HG03571 (cell line): ENCODE results near the gene ELOVL6.

ENCODE experiments used
- ATAC-seq: cut with Tn5 transposase; IDR thresholded peaks from one replicate; pipeline ENCODE4 v1.9.1; 2021; ENCODE audit not compliant: unreplicated experiment

Gene ELOVL6

DNA sequence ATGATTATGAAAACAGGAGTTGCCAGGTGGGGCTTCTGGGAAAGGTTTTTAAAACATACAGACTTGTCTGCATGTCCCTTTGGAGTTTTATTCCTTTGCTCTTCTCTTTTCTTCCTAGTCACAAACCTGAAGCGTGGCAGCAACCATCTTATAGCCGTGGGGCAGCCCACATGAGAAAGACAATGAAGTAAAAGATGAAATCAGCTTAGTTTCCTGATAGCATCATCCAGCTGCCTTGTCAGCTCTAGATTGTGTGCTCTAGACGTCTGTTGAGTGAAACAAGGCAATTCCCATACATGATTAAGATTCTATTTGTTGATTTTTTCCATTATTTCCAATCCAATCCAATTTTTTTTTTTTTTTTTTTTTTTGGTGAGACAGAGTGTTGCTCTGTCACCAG lies 68.9 kb downstream of the ELOVL6 start:
- ATAC-seq = no peak

DNA sequence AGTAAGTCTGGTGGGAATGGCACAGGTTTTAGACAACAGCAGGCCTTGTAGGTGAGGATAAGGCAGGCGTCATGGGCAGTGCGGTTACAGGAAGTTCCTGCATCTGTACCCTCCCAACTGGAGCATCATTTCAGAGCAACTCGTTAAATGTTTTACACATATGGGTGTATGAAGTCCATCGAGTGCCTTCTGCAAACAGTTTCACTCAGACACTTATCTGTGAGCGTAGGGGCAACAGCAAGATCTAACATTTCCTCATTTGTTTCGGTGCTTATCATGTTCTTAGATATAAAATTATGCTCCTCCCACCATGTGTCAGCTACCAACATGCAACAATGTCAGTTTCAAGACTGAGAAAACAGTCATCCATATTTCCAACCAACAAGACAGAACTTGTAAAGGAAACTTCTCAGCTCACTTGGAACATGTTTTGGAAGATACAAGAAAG lies 69.9 kb downstream of the ELOVL6 start:
- no peak for ATAC-seq

DNA sequence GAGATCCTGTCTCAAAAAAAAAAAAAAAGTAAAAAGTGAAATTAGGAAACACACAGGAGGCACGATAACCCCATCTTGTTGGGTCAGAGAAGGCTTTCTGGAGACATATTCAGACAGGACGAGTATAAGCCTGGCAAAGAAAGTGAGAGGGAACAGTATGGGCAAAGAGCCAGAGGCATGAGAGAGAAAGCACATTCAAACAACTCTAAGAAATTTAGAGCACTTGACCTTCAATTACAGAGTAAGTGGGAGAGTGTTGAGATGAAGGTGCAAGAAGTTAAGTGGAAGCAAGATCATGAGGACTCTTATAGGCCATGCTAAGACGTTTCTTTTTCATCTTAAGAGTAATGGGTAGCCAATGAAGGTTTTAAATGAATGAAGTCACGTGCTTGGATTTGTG lies 70.4 kb downstream of the ELOVL6 start:
- no peak for ATAC-seq

DNA sequence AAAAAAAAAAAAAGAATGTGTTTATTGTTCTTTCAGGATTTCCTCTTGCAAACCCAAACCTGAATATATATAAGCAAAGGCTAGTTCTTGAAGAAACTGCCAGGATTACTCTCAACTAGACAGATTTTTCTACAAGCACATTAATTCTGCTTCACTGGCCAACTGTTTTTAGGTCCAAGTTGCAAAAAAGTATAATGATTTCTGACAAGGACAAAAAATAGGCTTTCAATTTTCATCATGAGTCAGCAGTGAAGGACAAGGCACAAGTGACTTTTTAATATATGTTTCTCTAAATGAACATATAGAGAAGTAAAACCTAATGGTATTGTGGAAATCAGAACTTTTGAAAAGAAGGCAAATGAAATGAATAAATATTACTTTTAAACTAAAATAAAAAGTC lies 73.7 kb downstream of the ELOVL6 start:
- ATAC-seq = peak; percentile 49

DNA sequence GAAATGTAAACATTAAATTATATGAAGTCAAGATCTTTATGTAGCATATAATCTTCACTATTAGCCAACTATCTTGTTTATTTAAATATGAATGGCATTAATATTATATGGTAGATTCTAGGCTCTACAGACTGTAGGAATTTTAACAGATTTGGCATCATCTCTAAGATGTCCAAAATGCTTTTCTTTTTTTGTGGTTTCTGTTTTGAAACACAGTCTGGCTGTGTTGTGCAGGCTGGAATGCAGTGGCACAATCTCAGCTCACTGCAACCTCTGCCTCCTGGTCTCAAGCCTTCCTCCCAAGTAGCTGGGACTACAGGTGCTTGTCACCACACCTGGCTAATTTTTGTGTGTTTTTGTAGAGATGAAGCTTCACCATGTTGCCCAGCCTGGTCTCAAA lies 76.2 kb downstream of the ELOVL6 start:
- no peak for ATAC-seq

DNA sequence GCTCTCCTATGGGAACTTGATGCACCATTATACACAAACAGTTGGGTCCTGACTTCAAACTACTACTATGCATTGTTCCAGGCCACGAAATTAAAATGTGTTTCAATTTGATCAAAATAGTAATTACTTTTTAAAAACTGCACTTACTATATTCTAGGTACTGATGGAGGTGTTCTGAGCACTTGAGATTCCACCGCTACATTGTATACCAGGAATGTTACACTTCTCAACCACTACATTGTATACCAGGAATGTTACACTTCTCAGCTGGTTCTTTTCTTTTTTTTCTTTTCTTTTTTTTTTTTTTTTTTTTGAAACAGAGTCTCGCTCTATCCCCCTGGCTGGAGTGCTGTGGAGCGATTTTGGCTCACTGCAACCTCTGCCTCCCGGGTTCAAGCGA lies 77.9 kb downstream of the ELOVL6 start:
- no peak for ATAC-seq

DNA sequence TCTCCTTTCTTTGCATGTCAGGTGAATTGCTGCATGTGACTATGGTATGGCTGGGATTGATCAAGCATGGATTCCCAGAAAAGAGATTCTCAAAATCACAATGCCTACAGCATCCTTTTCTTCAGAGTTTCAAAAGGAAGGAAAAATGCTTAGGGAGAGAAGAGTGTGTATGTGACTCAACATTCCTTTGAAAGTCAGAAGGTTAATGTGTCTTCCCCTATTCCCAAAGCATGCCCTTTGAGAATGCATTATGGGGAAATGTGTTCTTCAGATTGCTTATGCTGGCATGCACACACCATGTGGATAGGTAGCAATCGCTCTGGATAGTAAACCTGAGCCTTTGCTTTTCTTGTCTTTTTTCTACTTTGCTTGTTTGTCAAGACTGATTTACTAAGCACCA lies 78.5 kb downstream of the ELOVL6 start:
- no peak for ATAC-seq

DNA sequence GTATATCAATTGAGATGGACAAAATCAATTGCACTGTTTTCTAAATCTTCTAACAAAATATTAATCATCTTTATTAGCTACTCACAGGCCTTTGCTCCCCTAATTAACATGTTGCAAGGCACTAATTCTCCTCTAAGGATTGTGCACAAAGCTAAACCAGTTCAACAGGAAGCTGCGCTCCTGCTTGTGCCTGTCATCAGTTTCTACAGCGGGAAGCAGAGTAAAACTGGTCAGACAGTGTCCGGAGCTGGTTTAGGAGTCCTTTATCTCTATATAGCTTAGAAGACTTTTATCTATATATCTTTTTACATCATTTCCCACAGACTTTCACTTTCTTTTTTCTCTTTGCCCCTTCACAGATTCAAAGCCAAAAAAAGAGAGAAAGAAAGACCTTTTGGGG lies 79.1 kb downstream of the ELOVL6 start:
- peak; percentile 60 for ATAC-seq

DNA sequence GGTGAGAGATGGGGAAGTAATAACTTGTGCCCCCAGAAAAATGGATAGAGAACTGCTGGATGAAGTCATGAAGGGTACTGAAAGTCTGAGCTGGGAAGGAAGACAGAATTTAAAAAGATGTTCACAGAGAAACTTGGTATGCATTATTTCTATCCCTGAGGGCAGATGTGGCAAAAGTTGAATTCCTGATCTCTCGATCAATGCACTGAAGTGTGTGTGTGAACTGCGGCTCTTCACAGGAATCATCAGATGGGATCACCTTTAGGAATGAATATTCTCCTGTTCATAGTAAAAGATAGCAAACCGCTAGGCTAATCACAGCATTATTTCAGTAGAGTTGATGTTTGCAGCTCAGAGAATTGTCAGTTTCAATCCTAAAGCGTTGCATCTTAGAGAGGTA lies 86.4 kb downstream of the ELOVL6 start:
- ATAC-seq = no peak

DNA sequence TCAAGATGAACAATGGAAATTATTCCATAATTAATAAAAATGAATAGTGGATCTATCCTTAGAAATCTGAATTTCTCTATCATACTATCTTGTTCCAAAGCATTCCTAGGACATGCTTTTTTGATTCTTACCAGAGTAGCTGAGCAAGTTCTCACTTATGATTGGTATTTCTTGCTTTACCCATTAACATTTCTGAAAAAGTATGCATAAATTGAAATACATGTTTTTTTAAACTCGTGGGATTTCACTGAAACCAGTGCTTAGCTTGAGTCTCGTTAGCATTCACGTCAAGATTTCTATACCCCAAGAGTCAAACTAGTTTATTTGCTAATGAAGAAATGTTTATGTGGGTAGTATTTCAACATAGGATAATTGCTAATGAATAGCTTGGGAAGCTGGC lies 89.0 kb downstream of the ELOVL6 start:
- ATAC-seq = no peak

DNA sequence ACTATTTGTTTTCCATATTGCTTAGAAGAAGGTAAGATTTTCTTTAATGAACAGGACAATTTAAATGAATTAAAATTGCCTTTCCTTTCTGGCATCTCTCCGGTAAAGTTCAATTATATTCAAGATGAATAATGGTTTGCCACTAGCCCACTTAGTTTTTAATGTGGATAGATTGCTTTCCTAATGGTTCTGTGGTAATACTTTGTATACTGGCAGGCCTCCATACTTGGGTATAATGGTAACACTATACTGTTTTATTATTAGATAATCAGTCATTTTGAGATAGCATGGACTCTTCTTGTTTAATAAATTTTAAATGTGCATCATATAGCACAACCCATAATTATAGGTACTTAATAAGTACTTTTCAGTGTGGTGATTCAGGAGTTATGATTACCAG lies 89.5 kb downstream of the ELOVL6 start:
- no peak for ATAC-seq

DNA sequence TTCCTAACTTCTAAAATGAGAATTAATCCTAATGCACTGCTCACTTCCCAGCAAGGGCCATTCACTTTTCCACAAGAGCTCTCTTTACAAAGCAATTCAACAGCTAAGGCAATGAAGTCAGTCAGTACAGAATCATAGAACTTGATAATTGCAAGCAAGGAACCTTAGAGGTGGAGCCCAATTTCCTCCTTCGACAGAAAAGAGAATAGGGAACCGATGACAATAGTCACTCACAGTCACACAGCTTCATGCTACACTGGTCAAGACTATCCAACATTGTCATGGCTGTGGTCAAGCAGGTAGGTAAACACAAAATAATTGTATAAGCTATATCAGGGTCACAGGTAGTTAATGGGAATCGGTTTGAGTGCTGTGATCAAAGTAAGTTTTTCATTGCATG lies 90.0 kb downstream of the ELOVL6 start:
- peak; percentile 92 for ATAC-seq

DNA sequence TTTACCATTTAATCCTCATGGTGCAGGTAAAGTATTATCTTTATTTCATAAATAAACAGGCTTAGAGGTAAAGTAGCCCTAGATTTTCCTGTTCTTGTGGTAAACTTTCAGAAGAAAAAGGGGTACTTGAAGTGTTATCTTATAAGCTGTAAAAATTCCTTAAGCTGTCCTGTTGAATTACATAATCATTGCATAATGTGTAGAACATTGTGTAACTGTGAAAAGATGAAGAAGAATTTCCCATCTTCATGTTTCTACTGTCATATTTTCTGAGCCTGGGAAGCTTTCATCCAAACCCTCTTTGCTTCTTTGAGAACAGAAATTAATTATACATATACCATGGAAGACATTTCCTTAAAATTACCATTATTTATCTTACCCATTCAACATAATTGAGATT lies 90.5 kb downstream of the ELOVL6 start:
- no peak for ATAC-seq

DNA sequence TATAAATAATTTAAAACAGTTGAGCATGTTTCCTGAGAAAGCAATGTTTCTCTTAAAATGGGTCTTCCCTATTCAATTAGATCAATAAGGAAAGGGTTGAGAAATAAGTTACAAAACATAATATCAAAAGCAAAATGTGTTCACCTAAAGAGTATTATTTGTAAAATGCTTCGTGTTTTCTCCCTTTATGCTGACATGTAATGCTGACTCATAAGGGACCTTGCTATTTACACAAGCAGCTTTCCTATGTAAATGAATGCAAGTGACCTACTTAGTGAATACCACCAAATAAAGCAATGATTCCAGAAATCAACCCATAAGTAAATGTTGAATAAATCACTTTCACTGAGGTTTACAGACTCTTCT lies 91.5 kb downstream of the ELOVL6 start:
- no peak for ATAC-seq

DNA sequence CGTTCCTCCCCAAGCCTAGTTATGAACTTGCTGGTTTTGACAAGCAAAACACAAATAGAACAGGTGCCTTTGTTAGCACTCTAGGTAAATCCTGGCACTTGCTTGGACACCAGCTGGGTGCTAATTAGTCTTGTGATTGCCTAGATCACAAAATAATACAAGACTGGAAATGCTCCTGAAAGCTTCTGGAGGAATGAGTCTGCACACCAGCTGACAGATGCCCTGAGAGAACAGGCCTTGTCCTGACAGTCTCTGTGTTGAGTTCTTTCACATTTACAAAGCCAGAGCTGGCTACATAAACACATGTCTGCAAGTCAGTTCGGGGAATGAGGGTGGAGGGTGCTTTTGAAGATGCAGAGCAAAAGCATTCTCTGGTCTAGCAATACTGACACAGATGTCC lies 93.8 kb downstream of the ELOVL6 start:
- no peak for ATAC-seq

DNA sequence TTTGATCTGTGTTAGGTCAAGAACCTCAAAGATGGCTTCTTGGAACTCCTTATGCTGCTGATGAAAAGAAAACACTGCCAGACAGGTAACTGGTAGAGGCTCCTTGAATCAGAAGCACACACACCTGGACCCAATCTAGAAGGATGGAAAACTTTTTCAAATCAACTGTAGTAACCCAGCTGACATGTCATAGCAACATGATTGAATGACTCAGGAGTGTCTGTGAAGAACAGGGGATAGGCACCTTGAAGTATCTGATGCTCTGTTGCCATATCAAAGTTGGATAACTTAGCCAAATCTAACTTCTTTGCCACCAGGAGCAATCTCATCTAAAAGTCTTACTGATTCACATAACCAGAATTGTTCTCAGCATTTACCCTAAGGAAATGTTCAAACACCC lies 98.8 kb downstream of the ELOVL6 start:
- no peak for ATAC-seq

DNA sequence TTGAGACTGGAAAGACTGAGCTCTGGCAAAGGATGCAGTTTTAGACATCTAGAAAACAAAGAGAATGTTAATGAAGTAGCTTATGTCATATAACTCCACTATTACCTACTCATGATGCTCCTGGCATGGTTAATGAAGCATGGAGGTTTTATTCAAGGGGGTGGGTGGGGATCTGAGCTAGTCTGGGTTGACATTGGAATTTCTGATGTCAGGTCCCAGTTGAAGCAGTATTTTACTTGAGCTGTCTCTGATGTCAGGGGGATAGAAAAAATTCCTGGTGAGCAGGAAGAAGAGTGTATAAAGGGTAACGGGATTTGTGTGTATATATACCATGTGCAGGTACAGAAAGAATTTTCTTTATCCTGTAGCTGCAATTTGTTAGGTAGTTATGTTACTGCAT lies 102.0 kb downstream of the ELOVL6 start:
- ATAC-seq = no peak

DNA sequence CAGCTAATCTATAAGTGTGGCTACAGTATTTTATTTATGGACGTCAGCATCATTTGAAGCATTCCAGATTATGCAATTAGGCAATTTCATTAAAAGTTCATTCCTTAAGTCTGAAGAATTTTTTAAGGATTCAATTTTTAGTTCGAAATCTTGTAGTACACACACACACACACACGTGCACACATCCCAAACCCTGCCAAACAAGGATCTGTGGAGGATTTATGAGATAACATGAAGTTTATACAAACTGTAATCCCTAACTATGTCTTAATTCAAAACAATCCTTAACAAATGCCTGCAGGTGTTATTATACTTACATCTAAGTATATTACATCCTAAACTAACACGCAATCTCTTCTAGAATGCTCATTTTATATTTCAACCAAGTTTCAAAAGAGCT lies 105.8 kb downstream of the ELOVL6 start:
- no peak for ATAC-seq

DNA sequence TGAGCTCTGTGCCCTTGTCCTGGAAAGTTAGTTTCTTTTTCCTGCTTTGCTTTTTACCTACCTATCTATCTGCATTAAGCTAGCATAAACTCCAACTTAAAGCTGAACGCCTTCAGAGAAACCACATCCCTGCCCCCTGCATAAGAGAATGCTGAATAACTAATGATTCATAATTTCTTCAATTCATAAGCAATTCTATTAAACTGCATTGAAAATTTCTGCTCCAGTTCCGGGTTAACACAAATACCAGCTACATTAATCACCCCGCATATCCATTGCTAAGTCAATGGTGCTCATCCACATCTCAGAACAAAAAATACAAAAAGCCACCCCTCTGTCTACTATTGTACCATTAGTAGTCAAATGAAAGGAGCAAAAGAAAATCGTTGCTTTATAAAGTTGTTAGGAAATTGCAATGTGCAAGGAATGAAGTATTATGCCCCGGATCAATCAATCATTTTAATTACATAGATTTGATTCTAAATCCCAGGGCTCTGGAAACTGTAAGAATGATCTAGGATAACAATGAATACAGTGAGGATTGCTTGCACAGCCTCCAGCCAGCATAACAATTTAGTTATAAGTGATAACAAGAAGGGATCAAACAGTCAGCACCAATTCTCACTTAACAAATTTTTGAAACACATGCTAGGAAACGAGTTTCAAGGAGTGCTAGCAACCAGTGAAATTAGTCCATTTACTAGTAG lies 106.8 kb downstream of the ELOVL6 start:
- ATAC-seq = no peak

DNA sequence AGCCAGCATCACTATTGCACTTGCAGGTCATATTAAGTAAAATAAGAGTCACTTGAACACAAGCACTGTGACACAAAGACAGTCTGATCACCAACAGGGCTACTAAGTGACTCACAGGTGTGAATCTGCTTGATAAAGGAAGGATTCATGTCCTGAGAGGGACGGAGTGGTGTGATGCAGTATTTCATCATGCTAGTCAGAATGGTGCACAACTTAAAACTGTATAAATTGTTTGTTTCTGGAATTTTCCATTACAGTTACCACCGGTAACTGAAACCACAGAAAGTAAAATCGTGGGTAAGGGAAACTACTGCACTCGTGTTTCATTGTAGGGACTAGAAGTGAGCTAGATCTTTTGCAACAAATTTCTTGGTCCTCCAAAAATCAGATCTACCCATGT lies 109.7 kb downstream of the ELOVL6 start:
- no peak for ATAC-seq

DNA sequence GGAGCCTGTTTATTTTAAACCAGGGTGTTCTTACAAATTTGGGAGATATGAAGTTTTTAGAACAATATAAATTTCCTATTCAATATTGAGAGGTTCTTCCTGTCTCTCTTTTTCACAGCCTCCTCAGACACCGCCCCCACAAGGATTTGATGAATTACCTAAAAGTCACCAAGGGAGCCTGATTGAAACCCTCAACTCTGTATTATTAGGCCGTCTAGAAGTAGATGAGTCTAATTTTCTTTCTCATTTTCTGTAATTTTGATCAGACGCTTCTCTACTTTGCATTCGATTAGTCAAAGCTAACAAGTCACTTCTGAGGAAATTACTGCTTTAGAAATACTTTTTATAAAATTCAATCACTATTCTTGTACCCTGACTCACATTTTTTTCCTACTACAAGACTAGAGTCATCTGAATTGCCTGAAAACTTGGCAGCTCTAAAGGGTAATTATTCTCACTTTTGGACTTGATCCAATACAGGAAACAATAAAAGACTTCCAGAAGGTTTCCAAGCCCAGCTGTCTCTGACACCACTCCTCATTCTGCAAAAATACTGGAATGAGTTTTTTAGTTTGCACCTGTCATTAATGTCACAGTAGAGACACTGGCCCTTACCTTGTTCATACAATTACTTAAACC lies 111.2 kb downstream of the ELOVL6 start:
- no peak for ATAC-seq

DNA sequence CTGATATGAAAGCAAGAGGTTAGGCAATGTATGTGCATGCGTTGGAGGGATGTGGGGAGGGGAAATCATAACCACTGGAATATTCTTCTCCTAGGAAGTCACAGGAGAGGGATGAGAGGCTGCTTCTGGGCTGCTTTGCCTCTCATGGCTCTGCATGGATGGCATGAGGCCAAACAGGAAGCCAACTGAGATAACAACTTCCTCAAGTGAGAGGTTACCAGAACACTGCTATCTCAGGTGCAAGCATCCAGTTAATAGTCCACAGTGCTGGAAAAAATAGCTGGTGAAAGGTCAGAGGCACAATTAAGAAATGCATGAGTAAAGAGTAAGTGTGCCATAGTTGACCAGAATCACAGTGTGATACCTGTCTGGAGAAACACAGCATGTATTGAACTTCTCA lies 113.3 kb downstream of the ELOVL6 start:
- ATAC-seq = peak; percentile 55

DNA sequence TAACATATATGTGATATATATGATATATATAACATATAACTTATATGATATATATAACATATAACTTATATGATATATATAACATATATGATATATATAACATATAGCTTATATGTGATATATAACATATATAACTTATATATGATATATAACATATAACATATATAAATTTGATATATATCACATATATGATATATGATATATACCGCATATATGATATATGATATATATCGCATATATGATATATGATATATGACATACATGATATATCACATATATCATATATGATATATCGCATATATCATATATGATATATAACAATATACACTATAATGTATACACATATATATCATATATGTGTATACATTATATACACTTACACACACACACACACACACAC lies 114.3 kb downstream of the ELOVL6 start:
- ATAC-seq = no peak
